Erythroblast (primary cell): Measurements from ENCODE around the gene UBE2Q1.

Experiments
- DNase-seq, 2 experiments: peaks; one replicate each; lab custom pipeline; 2025; lab: John Stamatoyannopoulos, UW
- GATA1 ChIP-seq: IDR thresholded peaks from 2 replicates; pipeline ENCODE4 v1.6.1; 2011; ENCODE audit warnings: low read depth, mild to moderate bottlenecking, control low read depth, low read length, moderate library complexity
- POLR2A ChIP-seq: IDR thresholded peaks from 2 replicates; pipeline ENCODE4 v1.6.1; 2011; ENCODE audit warnings: mild to moderate bottlenecking, low read length

UBE2Q1 gene

DNA sequence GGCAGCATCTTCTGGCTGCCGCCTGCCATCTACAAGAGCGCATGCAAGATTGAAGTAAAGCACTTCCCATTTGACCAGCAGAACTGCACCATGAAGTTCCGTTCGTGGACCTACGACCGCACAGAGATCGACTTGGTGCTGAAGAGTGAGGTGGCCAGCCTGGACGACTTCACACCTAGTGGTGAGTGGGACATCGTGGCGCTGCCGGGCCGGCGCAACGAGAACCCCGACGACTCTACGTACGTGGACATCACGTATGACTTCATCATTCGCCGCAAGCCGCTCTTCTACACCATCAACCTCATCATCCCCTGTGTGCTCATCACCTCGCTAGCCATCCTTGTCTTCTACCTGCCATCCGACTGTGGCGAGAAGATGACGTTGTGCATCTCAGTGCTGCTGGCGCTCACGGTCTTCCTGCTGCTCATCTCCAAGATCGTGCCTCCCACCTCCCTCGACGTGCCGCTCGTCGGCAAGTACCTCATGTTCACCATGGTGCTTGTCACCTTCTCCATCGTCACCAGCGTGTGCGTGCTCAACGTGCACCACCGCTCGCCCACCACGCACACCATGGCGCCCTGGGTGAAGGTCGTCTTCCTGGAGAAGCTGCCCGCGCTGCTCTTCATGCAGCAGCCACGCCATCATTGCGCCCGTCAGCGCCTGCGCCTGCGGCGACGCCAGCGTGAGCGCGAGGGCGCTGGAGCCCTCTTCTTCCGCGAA is 12.9 kb upstream of the UBE2Q1 start:
- DNase-seq, result no peak
- TF ChIP-seq POLR2A, result no peak
- no peak for TF ChIP-seq GATA1

DNA sequence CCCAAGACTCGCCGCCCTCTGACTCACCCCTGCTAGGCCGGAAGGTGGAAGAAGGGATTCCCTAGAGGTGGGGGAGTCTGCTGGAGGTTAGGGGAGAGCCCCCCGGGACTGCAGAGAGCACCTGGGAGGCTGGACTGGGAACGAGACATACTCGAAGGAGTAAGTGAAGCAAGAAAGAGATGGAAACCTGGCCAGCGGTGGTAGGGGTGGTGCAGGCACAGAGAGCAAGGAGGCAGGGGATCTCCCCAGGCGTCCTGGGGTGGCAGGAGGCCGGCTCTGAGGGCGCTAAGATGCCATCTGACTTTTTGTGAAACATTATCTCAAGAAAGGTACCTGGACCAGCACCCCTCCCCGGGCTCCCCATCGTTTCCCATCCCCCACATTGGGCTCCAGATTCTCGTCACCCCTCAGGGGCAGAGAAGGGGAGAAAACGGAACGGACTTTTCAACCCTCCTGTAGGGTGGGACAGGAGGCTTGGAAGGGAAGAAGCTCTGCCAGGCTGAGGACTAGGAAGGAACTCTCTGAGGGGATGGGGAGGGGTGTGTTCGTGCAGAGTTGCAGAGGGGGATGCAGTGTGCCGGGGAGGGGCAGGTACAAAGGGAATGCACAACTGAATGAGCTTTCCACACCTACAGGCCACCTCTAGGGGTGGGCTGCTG is 9.8 kb upstream of the UBE2Q1 start:
- TF ChIP-seq GATA1 (no peak), POLR2A (no peak)
- no peak for DNase-seq

DNA sequence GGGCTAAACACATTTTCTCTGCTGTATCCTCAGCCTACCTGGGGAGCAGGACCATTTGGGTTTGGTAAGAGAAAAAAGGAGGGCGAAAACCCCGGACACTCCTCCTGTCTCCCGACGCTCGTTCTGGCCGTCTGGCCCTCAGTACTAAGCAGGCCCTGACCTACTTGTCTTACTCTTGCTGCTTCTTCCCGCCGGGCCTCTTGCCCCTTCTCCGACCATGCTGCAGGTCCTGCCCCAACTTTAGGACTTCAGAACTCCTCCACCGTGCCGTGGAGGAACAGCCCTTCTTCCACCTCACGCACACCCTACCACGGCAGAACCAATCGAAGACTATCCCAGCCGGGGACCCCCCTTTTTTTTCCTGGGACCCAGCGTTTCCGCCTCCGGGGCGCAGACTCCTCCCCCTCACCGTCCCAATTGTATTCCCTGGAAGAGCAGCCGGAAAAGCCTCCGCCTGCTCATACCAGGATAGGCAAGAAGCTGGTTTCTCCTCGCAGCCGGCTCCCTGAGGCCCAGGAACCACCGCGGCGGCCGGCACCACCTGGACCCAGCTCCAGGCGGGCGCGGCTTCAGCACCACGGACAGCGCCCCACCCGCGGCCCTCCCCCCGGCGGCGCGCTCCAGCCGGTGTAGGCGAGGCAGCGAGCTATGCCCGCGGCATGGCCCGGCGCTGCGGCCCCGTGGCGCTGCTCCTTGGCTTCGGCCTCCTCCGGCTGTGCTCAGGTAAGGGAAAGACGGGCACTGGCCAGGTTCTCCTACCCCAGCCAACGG is 9.1 kb upstream of the UBE2Q1 start, which contains the start of gene CHRNB2:
Gene CHRNB2, plus strand, starts transcription at position 393 of the 771 bp plus-strand sequence. Its CDS starts 267 bp downstream, at position 660.
- DNase-seq, result peak; percentile 62 to 76
- TF ChIP-seq POLR2A (no peak), GATA1 (no peak)

DNA sequence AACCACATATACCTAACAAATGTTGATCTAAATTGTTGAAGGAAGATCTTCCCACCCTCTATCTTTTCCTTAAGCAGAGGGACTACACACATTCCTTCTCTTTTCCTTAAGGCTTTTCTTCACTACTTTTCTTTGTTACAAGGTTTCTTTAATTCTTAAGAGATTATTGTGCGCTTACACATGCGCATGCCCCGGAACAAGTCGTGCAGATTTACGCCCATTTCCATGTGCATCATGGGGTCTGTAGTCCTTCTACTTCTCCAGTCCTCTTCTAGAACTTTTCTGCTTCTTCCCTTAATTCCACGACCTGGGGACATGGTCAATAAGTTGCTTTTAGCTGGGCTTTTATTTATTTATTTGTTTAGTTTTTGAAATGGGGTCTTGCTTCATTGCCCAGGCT is 7.4 kb upstream of the UBE2Q1 start:
- no peak for DNase-seq
- TF ChIP-seq GATA1, result no peak
- TF ChIP-seq POLR2A, result no peak

DNA sequence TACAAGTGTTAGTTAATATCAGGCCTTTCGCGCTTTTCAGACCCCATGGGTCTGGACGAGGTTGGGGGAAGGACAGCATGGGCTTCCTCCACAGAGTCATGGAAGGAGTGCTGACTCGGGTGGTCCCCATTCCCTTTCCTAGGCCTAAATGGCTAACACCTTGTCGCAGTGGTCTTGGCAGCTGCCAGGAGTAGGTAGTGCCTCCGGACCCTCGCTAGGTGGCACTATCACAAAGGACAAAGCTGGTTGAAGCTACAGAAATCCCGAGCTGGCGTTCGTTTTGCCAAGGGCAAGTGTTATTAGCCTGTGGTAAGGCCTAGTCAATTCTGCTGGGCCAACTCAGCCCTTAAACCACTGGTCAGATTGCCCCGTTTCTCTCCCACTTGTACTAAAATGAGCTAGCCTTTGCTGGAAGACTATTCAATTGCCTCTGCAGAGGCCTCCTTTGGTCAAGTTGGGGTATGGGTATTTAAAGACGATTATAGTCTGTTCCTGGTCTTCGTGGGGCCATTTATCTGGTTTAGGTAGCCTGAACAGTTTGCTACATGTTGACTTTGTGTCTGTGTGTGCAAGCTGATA is 1.1 kb upstream of the UBE2Q1 start:
- TF ChIP-seq POLR2A, result no peak
- no peak for TF ChIP-seq GATA1

DNA sequence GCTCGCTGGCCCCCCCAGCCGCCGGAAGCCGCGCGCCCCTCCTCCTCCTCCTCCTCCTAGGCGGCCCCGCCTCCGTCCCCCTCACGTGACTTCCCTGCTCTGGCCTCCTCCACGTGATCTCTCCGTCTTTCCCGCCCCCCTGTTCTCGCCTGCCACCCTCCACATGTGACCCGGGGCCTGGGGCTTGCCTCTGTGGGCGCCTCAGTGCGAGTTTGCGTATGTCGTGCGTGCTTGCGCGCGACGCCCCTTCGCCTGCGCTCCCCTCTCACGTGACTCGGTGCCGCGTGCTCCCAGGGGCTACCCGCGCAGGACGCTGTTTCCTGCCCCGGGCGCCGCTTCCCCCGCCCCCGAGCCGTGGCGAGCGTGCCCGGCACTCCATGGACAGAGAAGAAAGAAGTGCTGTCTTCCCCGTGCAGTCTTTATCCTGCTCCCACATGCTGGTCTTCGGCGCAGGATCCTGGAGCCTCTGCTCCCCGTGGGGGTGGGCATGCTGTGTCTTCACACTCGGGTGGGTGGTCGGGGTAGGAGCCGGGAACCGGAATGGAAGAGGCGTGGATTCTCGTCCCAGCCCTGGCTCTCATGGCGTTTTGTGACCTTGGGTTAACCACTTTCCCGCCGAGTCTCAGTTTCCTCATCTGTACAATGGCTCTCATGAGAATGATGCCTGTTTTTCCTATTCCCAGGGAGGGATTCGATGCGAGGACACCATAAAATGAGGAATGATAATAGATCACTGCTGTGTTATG is 431 bp upstream of the UBE2Q1 start:
- peak; percentile 98 for DNase-seq
- TF ChIP-seq GATA1, result no peak
- TF ChIP-seq POLR2A, result peak; percentile 61

More for the DNA sequence above, 1.1 kb upstream of the UBE2Q1 start:
- DNase-seq, result peak; percentile 89 to 92

DNA sequence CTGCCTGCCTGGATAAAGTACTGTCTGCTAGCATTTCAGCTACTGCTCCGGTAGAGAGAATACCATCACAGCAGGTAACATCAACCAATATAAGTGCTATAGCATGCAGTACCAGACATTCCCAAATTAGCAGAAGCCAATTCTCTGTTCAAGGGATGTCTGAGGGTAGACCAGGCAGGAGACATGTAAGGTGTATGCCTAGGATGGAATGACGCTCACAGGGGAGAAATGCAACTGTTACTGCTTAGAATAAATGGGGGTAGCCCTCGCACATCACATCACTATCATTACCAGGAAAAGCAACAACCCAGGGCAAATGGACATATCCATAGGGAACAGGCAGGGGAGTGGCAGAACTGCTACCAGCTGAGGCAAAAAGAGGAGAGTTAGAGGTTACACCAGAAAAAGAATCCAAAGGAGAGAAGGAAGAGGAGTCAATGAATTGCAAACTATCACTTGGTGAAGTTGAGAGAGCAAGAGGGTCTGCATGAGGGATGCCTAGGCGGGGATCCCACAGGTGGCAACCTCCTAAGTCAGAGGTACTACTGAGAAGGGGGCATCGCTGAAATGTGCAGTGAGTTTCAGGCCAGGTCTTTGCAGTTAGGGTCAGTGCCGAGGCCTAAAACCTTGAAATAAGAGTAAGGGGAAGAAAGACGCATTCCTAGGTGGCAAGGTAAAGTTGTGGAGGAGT is 1.1 kb downstream of the UBE2Q1 start:
- TF ChIP-seq GATA1, result no peak
- no peak for TF ChIP-seq POLR2A
- DNase-seq, result peak in 1 of 2 experiments; percentile 47

DNA sequence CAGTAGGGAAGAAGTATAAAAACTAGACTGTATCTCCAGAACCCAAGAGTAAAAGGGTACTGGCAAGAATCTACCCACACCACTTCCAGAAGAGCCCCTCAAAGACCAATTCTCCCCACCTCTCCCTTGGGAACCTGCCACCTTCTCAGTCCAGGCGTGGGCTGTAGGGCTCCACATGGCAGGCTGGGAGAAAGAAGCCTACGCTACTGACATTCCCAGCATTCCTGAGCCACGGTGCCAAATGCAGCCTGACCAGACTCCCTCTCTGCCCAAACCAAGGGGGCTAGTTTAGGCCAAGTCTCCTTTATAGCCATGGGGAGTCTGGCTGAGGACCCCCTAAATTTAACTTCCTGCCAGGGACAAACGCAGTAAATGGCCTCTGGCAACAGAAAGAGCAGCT is 2.0 kb downstream of the UBE2Q1 start:
- DNase-seq, result no peak
- TF ChIP-seq GATA1 (no peak), POLR2A (no peak)

DNA sequence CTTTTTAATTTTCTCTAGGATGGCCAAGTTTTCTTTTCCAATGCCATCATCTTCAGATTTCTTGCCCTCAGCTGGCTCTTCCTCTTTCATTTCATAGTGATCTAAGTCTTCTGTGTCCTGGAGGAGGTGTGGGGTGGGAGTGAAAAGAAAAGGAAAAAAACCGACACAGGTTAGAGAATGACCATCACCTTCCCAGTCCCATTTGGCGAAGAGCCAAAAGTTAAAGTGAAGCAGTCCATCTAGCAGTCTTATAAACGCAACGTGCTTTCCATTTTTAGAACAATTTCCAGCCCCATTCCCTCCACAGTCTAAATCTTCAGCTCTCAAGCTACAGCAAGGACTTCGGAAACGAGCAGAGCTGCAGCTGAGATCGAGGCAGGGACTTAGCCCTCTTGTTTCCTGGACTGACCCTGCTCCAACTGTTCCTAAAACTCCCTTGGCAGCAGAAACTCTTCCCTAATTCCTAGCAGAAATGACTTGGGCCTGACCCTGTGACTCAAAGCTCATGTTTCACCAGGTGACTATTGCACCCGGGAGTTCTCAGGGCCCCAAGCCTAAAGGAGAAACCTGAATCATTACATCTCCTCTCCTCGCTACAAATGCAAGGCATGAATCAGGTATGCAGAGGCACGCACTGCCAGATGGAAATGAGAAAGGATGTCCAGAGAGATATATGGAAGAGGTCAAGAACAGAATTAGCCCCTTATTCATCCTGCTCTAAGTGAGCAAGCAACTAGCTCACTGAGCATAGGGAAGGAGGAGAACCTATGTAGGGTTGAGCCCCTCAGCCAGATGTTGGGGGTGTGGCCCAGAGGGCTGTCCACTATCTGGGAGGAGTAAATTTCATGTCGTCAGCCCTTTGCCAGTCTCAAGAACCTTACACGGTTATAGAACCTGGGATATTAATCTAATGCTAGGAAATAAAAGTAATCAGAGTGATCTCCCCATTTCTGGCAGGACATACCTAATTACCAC is 5.1 kb downstream of the UBE2Q1 start:
- no peak for DNase-seq
- TF ChIP-seq POLR2A (no peak), GATA1 (no peak)

DNA sequence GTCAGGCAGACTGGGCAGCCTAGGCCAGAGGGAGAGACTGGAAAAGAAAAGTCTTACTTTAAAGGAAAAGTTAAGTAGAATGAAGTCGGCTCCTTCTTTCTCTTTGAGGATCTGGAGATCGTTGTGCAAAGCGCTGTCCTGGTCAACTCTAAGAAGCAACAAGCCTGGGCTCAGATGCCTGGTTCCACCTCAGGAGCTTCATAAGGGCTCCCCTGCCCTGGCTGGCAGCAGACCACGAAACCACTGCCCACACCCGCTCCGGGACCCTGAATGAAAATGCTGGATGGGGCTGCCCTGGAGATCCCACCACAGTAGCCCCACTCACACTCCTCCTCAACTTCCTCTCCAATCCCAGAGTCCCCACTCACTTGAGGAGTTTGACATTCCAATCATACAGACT is 6.4 kb downstream of the UBE2Q1 start:
- TF ChIP-seq POLR2A (no peak), GATA1 (no peak)
- DNase-seq, result no peak

DNA sequence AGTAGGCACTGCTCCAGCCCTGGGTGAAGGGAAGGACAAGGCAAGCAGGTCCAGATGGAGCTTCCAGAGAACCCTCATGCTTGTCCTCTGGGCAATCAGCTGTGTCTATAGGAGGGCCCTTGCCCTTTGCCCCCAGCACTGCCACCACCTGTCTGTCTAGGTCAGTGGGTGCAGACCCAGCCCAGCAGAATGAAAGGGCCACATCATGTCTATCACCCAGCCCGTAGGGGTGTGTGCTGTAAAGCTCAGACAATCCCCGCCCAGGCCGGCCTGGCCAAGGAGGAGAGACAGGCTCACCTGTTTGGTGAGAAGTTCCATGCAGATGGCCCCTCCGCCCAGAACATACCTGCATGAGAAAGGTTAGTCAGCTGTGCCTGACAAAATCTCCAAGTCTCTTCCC is 7.0 kb downstream of the UBE2Q1 start:
- no peak for TF ChIP-seq GATA1
- no peak for TF ChIP-seq POLR2A
- no peak for DNase-seq
